ENCODE results near the gene HECTD4. TPM values are rescaled to one million over a fixed set of nuclear protein-coding genes. Genes with fewer than 3 reads are reported as not detected.
A peak's percentile ranks its signal among the peaks of the same experiment; 100 is the strongest.

Gene HECTD4
- total and polyA plus RNA-seq, 2 experiments from 2014 or later: 25.7 to 36.9 TPM

DNA sequence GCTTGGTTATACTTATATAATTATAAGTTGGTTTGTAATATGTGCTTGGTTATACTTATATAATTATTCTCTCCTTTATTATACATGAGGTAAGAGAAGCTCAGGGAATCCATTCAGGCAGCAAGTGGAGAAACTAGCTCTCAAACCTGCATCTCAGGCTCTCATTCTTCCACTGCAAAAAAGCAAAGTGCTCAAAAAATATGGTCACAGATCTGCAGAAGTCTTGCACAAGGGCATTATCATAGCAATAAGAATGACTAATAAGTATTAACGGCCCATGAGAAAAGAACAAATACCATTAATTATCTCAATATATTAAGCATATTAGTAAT lies 257.3 kb downstream of the HECTD4 start:
- Mint-ChIP-seq H3K4me3 (peak overlapping the region; percentile 87), H3K27ac (no peak overlapping the region), H3K36me3 (ENCODE audit: low read depth) (no peaks in the 10 kb centered on the region; the same call in 2 of the 3 replicates), H3K27me3 (ENCODE audit: insufficient read depth, low read depth, poor library complexity) (peaks cover 10% of the 10 kb centered on the region), H3K9me3 (no peaks in the 10 kb centered on the region), H3K4me1 (peaks cover 23% of the 10 kb centered on the region)
- 0 out of 2 replicates have a peak, but pooled peaks cover 3% of the 10 kb centered on the region for H3F3A ChIP-seq (replicated peaks; ENCODE audit: low read depth)
- H3K36me3 ChIP-seq (ENCODE audit: insufficient read depth): no peaks in the 10 kb centered on the region
- no peaks in the 10 kb centered on the region for H3K27me3 ChIP-seq (ENCODE audit: insufficient read depth)
- peak overlapping the region; percentile 36 for H3K4me2 ChIP-seq
- peaks cover 4% of the 10 kb centered on the region; the same call in 1 of the 2 replicates for H4K20me1 ChIP-seq (replicated peaks; ENCODE audit: insufficient read depth)
- no peak overlapping the region for H3K27ac ChIP-seq (ENCODE audit: low read depth)
- H3K9me2 ChIP-seq (ENCODE audit: insufficient read depth): no peaks in the 10 kb centered on the region
- ATAC-seq: no peak
- H3K79me2 ChIP-seq (replicated peaks; ENCODE audit: insufficient read depth): peaks cover 14% of the 10 kb centered on the region
- H3K4me1 ChIP-seq (ENCODE audit: insufficient read depth): peaks cover 24% of the 10 kb centered on the region
- DNase-seq (ENCODE audit: low spot score): no peak
- peak overlapping the region; percentile 67; the same call in 1 of the 2 replicates for H2AFZ ChIP-seq
- TF ChIP-seq ZNF114 (CRISPR knock-in tag; IDR thresholded peaks at IDR 0.05) (no peak), NANOG (IDR thresholded peaks at IDR 0.05; ENCODE audit: borderline replicate concordance) (no peak), CREB1 (CRISPR knock-in tag; IDR thresholded peaks at IDR 0.05; ENCODE audit: low read depth) (no peak)
- TF ChIP-seq, protein P1, sequence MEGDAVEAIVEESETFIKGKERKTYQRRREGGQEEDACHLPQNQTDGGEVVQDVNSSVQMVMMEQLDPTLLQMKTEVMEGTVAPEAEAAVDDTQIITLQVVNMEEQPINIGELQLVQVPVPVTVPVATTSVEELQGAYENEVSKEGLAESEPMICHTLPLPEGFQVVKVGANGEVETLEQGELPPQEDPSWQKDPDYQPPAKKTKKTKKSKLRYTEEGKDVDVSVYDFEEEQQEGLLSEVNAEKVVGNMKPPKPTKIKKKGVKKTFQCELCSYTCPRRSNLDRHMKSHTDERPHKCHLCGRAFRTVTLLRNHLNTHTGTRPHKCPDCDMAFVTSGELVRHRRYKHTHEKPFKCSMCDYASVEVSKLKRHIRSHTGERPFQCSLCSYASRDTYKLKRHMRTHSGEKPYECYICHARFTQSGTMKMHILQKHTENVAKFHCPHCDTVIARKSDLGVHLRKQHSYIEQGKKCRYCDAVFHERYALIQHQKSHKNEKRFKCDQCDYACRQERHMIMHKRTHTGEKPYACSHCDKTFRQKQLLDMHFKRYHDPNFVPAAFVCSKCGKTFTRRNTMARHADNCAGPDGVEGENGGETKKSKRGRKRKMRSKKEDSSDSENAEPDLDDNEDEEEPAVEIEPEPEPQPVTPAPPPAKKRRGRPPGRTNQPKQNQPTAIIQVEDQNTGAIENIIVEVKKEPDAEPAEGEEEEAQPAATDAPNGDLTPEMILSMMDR (conservative IDR thresholded peaks at IDR 0.05; ENCODE audit: low read depth in 2 of 2): no peak
- TF ChIP-seq, protein P2, sequence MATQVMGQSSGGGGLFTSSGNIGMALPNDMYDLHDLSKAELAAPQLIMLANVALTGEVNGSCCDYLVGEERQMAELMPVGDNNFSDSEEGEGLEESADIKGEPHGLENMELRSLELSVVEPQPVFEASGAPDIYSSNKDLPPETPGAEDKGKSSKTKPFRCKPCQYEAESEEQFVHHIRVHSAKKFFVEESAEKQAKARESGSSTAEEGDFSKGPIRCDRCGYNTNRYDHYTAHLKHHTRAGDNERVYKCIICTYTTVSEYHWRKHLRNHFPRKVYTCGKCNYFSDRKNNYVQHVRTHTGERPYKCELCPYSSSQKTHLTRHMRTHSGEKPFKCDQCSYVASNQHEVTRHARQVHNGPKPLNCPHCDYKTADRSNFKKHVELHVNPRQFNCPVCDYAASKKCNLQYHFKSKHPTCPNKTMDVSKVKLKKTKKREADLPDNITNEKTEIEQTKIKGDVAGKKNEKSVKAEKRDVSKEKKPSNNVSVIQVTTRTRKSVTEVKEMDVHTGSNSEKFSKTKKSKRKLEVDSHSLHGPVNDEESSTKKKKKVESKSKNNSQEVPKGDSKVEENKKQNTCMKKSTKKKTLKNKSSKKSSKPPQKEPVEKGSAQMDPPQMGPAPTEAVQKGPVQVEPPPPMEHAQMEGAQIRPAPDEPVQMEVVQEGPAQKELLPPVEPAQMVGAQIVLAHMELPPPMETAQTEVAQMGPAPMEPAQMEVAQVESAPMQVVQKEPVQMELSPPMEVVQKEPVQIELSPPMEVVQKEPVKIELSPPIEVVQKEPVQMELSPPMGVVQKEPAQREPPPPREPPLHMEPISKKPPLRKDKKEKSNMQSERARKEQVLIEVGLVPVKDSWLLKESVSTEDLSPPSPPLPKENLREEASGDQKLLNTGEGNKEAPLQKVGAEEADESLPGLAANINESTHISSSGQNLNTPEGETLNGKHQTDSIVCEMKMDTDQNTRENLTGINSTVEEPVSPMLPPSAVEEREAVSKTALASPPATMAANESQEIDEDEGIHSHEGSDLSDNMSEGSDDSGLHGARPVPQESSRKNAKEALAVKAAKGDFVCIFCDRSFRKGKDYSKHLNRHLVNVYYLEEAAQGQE (IDR thresholded peaks at IDR 0.05; ENCODE audit: unreplicated experiment): no peak
- H3K4me3 ChIP-seq: no peak overlapping the region; the same call in 1 of the 2 replicates

DNA sequence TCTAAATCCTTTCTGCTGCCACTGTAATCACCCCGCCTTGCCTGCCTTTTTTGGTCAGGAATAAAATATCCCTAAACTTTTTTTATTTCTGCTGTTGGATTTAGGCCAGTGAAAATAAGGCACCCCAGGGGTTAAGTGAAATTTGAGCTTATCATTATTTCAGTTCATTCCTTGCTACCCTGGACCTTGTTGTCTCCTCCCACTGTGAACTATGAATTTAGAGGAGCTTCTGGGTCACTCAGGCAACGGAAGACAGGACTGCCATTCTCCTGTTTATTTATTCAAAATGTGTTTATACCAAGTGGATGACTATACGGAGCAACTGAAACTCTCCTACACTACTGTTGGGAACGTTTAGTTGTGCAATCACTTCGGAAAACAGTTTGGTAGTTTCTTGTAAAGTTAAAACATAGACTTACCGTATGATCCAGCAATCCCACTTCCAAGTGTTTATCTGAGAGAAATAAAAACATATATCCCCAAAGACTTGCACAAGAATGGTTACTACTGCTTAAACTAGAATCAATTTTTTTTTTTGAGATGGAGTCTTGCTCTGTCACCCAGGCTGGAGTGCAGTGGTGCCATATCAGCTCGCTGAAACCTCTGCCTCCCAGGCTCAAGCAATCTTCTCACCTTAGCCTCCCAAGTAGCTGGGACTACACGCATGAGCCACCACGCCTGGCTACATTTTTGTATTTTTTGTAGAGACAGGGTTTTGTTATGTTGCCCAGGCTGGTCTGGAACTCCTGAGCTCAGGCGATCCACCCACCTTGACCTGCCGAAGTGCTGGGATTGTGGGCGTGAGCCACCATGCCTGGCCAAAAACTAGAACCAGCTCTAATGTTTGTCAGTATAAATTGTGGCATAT lies 259.2 kb downstream of the HECTD4 start:
- H3K27ac Mint-ChIP-seq: no peak overlapping the region
- no peaks in the 10 kb centered on the region; the same call in 2 of the 3 replicates for H3K36me3 Mint-ChIP-seq (ENCODE audit: low read depth)
- H3K4me1 Mint-ChIP-seq: peaks cover 23% of the 10 kb centered on the region
- no peak overlapping the region for H3K4me3 Mint-ChIP-seq
- Histone ChIP-seq H2AFZ (peak overlapping the region; percentile 75), H4K20me1 (replicated peaks; ENCODE audit: insufficient read depth) (peaks cover 4% of the 10 kb centered on the region; the same call in 1 of the 2 replicates), H3F3A (replicated peaks; ENCODE audit: low read depth) (0 out of 2 replicates have a peak, but pooled peaks cover 3% of the 10 kb centered on the region), H3K79me2 (replicated peaks; ENCODE audit: insufficient read depth) (peaks cover 14% of the 10 kb centered on the region), H3K27ac (ENCODE audit: low read depth) (no peak overlapping the region), H3K27me3 (ENCODE audit: insufficient read depth) (no peaks in the 10 kb centered on the region), H3K36me3 (ENCODE audit: insufficient read depth) (no peaks in the 10 kb centered on the region), H3K9me2 (ENCODE audit: insufficient read depth) (no peaks in the 10 kb centered on the region), H3K4me1 (ENCODE audit: insufficient read depth) (peaks cover 24% of the 10 kb centered on the region), H3K4me3 (no peak overlapping the region), H3K4me2 (no peak overlapping the region)
- TF ChIP-seq ZNF331 (CRISPR knock-in tag; IDR thresholded peaks at IDR 0.05; ENCODE audit: low read depth) (no peak), CREB1 (CRISPR knock-in tag; IDR thresholded peaks at IDR 0.05; ENCODE audit: low read depth) (no peak)
- DNase-seq (ENCODE audit: low spot score) (no peak), ATAC-seq (no peak)
- no peaks in the 10 kb centered on the region for H3K9me3 Mint-ChIP-seq
- H3K27me3 Mint-ChIP-seq (ENCODE audit: insufficient read depth, low read depth, poor library complexity): peaks cover 4% of the 10 kb centered on the region

Measured in GM23338 (cell line).